ENCODE data around the gene POLDIP2.

POLDIP2 gene

DNA sequence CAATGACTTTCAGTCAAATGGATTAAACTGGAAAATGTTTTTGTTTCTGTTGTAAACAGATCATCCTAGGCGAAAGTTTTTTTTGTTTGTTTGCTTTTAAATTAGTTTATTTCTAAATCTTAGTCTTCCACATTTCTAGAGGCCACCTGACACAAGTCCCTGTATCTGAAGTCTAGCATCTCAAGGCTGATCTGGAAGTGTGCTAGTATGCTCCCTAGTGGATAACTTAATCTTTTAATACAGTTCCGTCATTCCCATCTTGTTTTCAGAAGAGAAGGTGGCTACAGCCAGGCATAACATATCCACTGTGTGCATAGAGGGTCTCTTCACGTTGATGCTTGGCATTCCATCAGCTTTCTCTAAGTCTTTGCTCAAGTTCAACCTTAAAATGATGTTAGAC, 29.6 kb downstream of the POLDIP2 start:
- peak; percentile 24 for DNase-seq (ENCODE audit: low read depth, low spot score)
- H3K4me3 ChIP-seq (ENCODE audit: low read depth, low read length), result no peak overlapping the region
- TF ChIP-seq CTCF (IDR thresholded peaks at IDR 0.05; ENCODE audit: low read depth, low read length), result peak; percentile 10
- in situ Hi-C loops (cut with HindIII; ENCODE audit: low sequenced_read_pairs), result no loop called here

DNA sequence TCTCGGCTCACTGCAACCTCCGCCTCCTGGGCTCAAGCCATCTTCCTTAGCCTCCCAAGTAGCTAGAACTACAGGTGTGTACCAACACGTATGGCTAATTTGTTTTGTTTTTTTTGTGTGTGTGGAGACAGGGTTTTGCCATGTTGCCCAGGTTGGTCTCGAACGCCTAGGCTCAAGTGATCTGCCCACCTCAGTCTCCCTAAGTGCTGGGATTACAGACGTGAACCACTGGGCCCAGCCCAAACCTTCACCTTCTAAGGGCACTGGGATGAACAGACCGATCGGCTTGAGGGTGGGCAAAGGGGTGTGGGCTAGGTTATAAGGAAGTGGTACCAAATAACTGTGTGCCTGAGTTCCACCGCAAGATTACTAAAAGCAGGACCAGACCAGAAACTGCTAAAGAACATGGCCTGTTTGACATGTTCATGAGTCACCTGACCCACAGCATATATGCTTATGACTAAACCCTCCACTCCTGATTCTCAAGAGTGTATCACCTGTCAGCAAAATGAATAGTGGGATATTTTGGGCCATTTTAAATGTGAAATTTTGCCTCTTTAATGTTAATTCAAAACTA, 30.2 kb downstream of the POLDIP2 start:
- no peak for TF ChIP-seq CTCF (IDR thresholded peaks at IDR 0.05; ENCODE audit: low read depth, low read length)
- in situ Hi-C loops (cut with HindIII; ENCODE audit: low sequenced_read_pairs), result no loop called here
- no peak for DNase-seq (ENCODE audit: low read depth, low spot score)
- no peak overlapping the region for H3K4me3 ChIP-seq (ENCODE audit: low read depth, low read length)

DNA sequence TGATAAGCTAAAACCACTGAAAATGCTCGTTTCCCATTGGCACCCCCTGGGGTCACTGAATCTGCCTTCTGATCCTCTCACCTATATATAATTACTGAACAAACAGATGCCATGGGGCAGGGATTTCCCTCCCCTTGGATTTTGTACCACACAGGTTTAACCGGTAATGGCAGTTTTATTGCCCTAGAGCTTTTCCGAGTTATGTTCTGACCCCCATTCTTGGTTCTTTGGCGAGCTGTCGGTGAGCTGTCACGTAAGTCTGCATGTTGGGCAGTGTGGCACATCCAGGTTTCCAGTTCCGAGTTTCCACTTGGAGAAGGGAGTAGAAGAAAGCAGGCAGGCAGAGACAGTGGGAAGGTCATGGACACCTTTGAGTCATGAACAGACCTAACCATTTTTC, 31.2 kb downstream of the POLDIP2 start:
- H3K4me3 ChIP-seq (ENCODE audit: low read depth, low read length), result no peak overlapping the region
- TF ChIP-seq CTCF (IDR thresholded peaks at IDR 0.05; ENCODE audit: low read depth, low read length), result no peak
- DNase-seq (ENCODE audit: low read depth, low spot score), result no peak
- in situ Hi-C loops (cut with HindIII; ENCODE audit: low sequenced_read_pairs), result no loop called here

DNA sequence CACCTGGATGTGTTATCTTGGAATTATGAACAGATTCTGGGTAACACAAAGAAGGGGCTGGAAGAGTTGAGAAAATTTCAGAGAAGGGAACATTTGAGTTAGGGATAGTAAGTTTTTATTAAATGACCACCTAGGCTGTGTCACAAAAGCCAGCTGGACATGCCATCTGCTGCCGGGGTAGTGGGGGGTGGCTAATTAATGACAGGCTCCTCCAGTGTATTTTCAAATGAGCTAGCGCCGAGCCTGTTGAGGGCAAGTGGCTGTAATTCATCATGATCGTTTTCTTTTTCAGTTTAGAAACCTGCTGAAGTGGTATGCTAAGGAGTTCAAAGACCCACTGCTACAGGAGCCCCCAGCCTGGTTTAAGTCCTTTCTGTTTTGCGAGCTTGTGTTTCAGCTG, 32.1 kb downstream of the POLDIP2 start:
- no peak for TF ChIP-seq CTCF (IDR thresholded peaks at IDR 0.05; ENCODE audit: low read depth, low read length)
- H3K4me3 ChIP-seq (ENCODE audit: low read depth, low read length), result no peak overlapping the region
- DNase-seq (ENCODE audit: low read depth, low spot score), result no peak
- in situ Hi-C loops (cut with HindIII; ENCODE audit: low sequenced_read_pairs), result no loop called here

- no peak overlapping the region for H3K4me3 ChIP-seq (ENCODE audit: low read depth, low read length)
- in situ Hi-C loops (cut with HindIII; ENCODE audit: low sequenced_read_pairs), result no loop called here
- DNase-seq (ENCODE audit: low read depth, low spot score), result no peak
- TF ChIP-seq CTCF (IDR thresholded peaks at IDR 0.05; ENCODE audit: low read depth, low read length), result no peak
Observed at GRCh38 chr17:28324781-28325180, 32.5 kb downstream of the POLDIP2 start.

GRCh38 chr17:28324267-28324745, 33.0 kb downstream of the POLDIP2 start:
- in situ Hi-C loops (cut with HindIII; ENCODE audit: low sequenced_read_pairs), result no loop called here
- no peak for TF ChIP-seq CTCF (IDR thresholded peaks at IDR 0.05; ENCODE audit: low read depth, low read length)
- no peak overlapping the region for H3K4me3 ChIP-seq (ENCODE audit: low read depth, low read length)
- no peak for DNase-seq (ENCODE audit: low read depth, low spot score)
